Measurements from ENCODE around the gene SIRT1. TPM values are rescaled to one million over a fixed set of nuclear protein-coding genes. Genes with fewer than 3 reads are reported as not detected.

The SIRT1 gene
- total RNA-seq, 4 donors from 2014 or later = 12.5 to 23.8 (median 20.7) TPM

DNA sequence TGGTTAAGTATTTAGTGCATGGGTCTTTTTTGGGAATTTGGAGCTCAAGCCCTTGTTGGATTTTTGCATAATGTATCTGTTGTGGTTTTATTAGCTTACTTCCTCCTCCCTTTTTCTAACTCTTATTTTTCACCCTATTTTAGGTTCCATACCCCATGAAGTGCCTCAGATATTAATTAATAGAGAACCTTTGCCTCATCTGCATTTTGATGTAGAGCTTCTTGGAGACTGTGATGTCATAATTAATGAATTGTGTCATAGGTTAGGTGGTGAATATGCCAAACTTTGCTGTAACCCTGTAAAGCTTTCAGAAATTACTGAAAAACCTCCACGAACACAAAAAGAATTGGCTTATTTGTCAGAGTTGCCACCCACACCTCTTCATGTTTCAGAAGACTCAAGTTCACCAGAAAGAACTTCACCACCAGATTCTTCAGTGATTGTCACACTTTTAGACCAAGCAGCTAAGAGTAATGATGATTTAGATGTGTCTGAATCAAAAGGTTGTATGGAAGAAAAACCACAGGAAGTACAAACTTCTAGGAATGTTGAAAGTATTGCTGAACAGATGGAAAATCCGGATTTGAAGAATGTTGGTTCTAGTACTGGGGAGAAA, 28.0 kb downstream of the SIRT1 start:
- in situ Hi-C loops (cut with MboI; ENCODE audit: low pct_ligation_motif_present in 1 of 4, low pct_unique_long_range_greater_than_20kb in 1 of 4, low sequenced_read_pairs in 3 of 4) = no loop called here
- H3K27me3 ChIP-seq = no peaks in the 10 kb centered on the region
- 76 to 79% methylated on average over 2 of the region's 2 CpGs for WGBS, 2 donors (ENCODE audit: low coverage in 1 of 2)
- no peak overlapping the region for H3K4me3 ChIP-seq
- no peak for DNase-seq
- H3K4me1 ChIP-seq = no peaks in the 10 kb centered on the region
- H3K36me3 ChIP-seq = peaks cover 0 to 62% (median 30%) of the 10 kb centered on the region in 4 donors
- H3K9me3 ChIP-seq = no peaks in the 10 kb centered on the region
- H3K27ac ChIP-seq = no peak overlapping the region
- TF ChIP-seq, protein P1, sequence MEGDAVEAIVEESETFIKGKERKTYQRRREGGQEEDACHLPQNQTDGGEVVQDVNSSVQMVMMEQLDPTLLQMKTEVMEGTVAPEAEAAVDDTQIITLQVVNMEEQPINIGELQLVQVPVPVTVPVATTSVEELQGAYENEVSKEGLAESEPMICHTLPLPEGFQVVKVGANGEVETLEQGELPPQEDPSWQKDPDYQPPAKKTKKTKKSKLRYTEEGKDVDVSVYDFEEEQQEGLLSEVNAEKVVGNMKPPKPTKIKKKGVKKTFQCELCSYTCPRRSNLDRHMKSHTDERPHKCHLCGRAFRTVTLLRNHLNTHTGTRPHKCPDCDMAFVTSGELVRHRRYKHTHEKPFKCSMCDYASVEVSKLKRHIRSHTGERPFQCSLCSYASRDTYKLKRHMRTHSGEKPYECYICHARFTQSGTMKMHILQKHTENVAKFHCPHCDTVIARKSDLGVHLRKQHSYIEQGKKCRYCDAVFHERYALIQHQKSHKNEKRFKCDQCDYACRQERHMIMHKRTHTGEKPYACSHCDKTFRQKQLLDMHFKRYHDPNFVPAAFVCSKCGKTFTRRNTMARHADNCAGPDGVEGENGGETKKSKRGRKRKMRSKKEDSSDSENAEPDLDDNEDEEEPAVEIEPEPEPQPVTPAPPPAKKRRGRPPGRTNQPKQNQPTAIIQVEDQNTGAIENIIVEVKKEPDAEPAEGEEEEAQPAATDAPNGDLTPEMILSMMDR (IDR thresholded peaks at IDR 0.05) = no peak
- no peak for TF ChIP-seq POLR2A (IDR thresholded peaks at IDR 0.05)
- no peak for TF ChIP-seq POLR2AphosphoS5 (IDR thresholded peaks at IDR 0.05)
- no peak for TF ChIP-seq EP300 (IDR thresholded peaks at IDR 0.05; ENCODE audit: low read depth)
- intact Hi-C loops (cut with DNase I; ENCODE audit: low total_unique reads) = no loop called here

DNA sequence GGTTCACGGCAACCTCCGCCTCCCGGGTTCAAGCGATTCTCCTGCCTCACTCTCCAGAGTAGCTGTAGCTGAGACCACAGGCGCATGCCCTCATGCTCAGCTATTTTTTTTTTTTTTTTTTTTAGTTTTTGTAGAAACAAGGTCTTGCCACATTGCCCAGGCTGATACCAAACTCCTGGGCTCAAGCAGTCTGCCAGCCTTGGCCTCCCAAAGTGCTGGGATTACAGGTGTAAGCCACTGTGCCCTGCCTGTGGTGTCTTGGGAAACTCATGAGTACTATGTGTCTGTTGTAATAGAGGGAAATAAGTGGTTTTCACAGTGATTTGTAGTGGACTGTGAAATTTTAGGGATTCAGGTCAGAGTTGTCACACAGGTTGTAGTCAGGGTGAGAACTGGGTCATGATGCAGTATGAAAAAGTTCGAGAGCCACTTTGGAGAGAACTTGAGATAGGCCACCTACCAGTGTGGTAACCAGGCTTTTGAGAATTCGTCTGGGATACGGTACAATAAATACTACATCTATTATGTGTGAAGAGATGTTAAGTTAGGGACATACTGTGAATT, 30.4 kb downstream of the SIRT1 start:
- peaks cover 0 to 45% (median 20%) of the 10 kb centered on the region in 4 donors for H3K36me3 ChIP-seq
- H3K27me3 ChIP-seq = no peaks in the 10 kb centered on the region
- no peak overlapping the region for H3K27ac ChIP-seq
- TF ChIP-seq, protein P1 (IDR thresholded peaks at IDR 0.05) = no peak
- TF ChIP-seq EP300 (IDR thresholded peaks at IDR 0.05; ENCODE audit: low read depth) = no peak
- TF ChIP-seq POLR2AphosphoS5 (IDR thresholded peaks at IDR 0.05) = no peak
- TF ChIP-seq POLR2A (IDR thresholded peaks at IDR 0.05) = no peak
- no peak overlapping the region for H3K4me3 ChIP-seq
- WGBS, 2 donors (ENCODE audit: low coverage in 1 of 2) = 96 to 98% methylated on average over 5 to 8 of the region's 8 CpGs
- in situ Hi-C loops (cut with MboI; ENCODE audit: low pct_ligation_motif_present in 1 of 4, low pct_unique_long_range_greater_than_20kb in 1 of 4, low sequenced_read_pairs in 3 of 4) = no loop called here
- intact Hi-C loops (cut with DNase I; ENCODE audit: low total_unique reads) = no loop called here
- no peak for DNase-seq
- H3K4me1 ChIP-seq = no peaks in the 10 kb centered on the region
- H3K9me3 ChIP-seq = no peaks in the 10 kb centered on the region

DNA sequence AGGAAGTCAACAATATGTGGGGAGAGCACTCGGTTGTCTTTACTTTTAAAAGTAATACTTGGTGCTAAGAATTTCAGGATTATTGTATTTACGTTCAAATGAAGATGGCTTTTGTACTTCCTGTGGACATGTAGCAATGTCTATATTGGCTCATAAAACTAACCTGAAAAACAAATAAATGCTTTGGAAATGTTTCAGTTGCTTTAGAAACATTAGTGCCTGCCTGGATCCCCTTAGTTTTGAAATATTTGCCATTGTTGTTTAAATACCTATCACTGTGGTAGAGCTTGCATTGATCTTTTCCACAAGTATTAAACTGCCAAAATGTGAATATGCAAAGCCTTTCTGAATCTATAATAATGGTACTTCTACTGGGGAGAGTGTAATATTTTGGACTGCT, 32.7 kb downstream of the SIRT1 start:
- no peaks in the 10 kb centered on the region for H3K4me1 ChIP-seq
- no peaks in the 10 kb centered on the region for H3K27me3 ChIP-seq
- DNase-seq = no peak
- no peak overlapping the region for H3K4me3 ChIP-seq
- 45 to 48% methylated on average over 2 of the region's 2 CpGs for WGBS, 2 donors (ENCODE audit: low coverage in 1 of 2)
- in situ Hi-C loops (cut with MboI; ENCODE audit: low pct_ligation_motif_present in 1 of 4, low pct_unique_long_range_greater_than_20kb in 1 of 4, low sequenced_read_pairs in 3 of 4) = no loop called here
- H3K27ac ChIP-seq = no peak overlapping the region
- intact Hi-C loops (cut with DNase I; ENCODE audit: low total_unique reads) = no loop called here
- H3K9me3 ChIP-seq = no peaks in the 10 kb centered on the region
- TF ChIP-seq EP300 (IDR thresholded peaks at IDR 0.05; ENCODE audit: low read depth) (no peak), POLR2AphosphoS5 (IDR thresholded peaks at IDR 0.05) (no peak)
- H3K36me3 ChIP-seq = peaks cover 0 to 33% (median 9%) of the 10 kb centered on the region in 4 donors

DNA sequence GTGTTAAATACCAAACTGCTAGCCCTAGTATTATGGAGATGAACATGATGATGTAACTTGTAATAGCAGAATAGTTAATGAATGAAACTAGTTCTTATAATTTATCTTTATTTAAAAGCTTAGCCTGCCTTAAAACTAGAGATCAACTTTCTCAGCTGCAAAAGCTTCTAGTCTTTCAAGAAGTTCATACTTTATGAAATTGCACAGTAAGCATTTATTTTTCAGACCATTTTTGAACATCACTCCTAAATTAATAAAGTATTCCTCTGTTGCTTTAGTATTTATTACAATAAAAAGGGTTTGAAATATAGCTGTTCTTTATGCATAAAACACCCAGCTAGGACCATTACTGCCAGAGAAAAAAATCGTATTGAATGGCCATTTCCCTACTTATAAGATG, 33.2 kb downstream of the SIRT1 start:
- no peak overlapping the region for H3K4me3 ChIP-seq
- DNase-seq = no peak
- 71 to 72% methylated on average over 1 of the region's 1 CpG for WGBS, 2 donors (ENCODE audit: low coverage in 1 of 2)
- H3K36me3 ChIP-seq = peaks cover 0 to 33% (median 6%) of the 10 kb centered on the region in 4 donors
- TF ChIP-seq POLR2A (IDR thresholded peaks at IDR 0.05) (no peak), POLR2AphosphoS5 (IDR thresholded peaks at IDR 0.05) (no peak), EP300 (IDR thresholded peaks at IDR 0.05; ENCODE audit: low read depth) (no peak)
- TF ChIP-seq, protein P1 (IDR thresholded peaks at IDR 0.05) = no peak
- no peak overlapping the region for H3K27ac ChIP-seq
- in situ Hi-C loops (cut with MboI; ENCODE audit: low pct_ligation_motif_present in 1 of 4, low pct_unique_long_range_greater_than_20kb in 1 of 4, low sequenced_read_pairs in 3 of 4) = no loop called here
- H3K27me3 ChIP-seq = no peaks in the 10 kb centered on the region
- intact Hi-C loops (cut with DNase I; ENCODE audit: low total_unique reads) = no loop called here
- no peaks in the 10 kb centered on the region for H3K9me3 ChIP-seq
- no peaks in the 10 kb centered on the region for H3K4me1 ChIP-seq

All from transverse colon (tissue), 4 donors.